Stomach smooth muscle (tissue), 2 donors: ENCODE results near the gene CAMK2B.

Experiments used
- H3K27ac ChIP-seq: one replicate; pipeline ENCODE4 v1.7.0; 2013; ENCODE audit warnings: mild to moderate bottlenecking, low read length, inconsistent platforms
- H3K27me3 ChIP-seq, 2 donors: one replicate each; pipeline ENCODE4 v1.7.0; 2013; ENCODE audit warnings: low read length in 2 of 2; ENCODE audit not compliant: insufficient read depth in 2 of 2, control insufficient read depth in 1 of 2
- H3K36me3 ChIP-seq, 2 donors: one replicate each; pipeline ENCODE4 v1.7.0; 2013; ENCODE audit warnings: low read length in 2 of 2; ENCODE audit not compliant: control insufficient read depth in 2 of 2, insufficient read depth in 2 of 2
- H3K4me1 ChIP-seq: one replicate; pipeline ENCODE4 v1.7.0; 2013; ENCODE audit warnings: low read length; ENCODE audit not compliant: control insufficient read depth, insufficient read depth
- H3K4me3 ChIP-seq, 2 donors: one replicate each; pipeline ENCODE4 v1.7.0; 2013; ENCODE audit warnings: low read length in 2 of 2
- H3K9ac ChIP-seq, 2 donors: one replicate each; pipeline ENCODE4 v1.7.0; 2013; ENCODE audit warnings: low read length in 2 of 2, mild to moderate bottlenecking in 1 of 2
- H3K9me3 ChIP-seq, 2 donors: one replicate each; pipeline ENCODE4 v1.7.0; 2013; ENCODE audit warnings: low read length in 2 of 2; ENCODE audit not compliant: control insufficient read depth in 2 of 2
- donor health status: healthy.
- donor health status: Pancreatic carcinoma.

CAMK2B gene

GRCh38 chr7:44272456-44272855 lies 52.9 kb downstream of the CAMK2B start:
- H3K4me3 ChIP-seq, result no peak overlapping the region
- no peak overlapping the region for H3K27ac ChIP-seq
- peaks cover 3 to 9% of the 10 kb centered on the region in 2 donors for H3K27me3 ChIP-seq
- no peak overlapping the region for H3K9ac ChIP-seq
- no peaks in the 10 kb centered on the region for H3K9me3 ChIP-seq
- H3K4me1 ChIP-seq, result no peaks in the 10 kb centered on the region
- no peaks in the 10 kb centered on the region for H3K36me3 ChIP-seq

- Histone ChIP-seq H3K9me3 (no peaks in the 10 kb centered on the region), H3K27me3 (peaks cover 4 to 5% of the 10 kb centered on the region in 2 donors), H3K36me3 (no peaks in the 10 kb centered on the region), H3K27ac (no peak overlapping the region), H3K4me3 (no peak overlapping the region), H3K4me1 (no peaks in the 10 kb centered on the region), H3K9ac (no peak overlapping the region)
Observed at GRCh38 chr7:44269943-44270493, 55.4 kb downstream of the CAMK2B start.

- Histone ChIP-seq H3K27ac (no peak overlapping the region), H3K4me1 (no peaks in the 10 kb centered on the region)
Observed at GRCh38 chr7:44269417-44269816, 56.0 kb downstream of the CAMK2B start.

GRCh38 chr7:44268671-44269070 lies 56.7 kb downstream of the CAMK2B start:
- H3K9me3 ChIP-seq, result no peaks in the 10 kb centered on the region
- no peak overlapping the region for H3K4me3 ChIP-seq
- no peak overlapping the region for H3K9ac ChIP-seq
- H3K27me3 ChIP-seq, result peaks cover 4 to 8% of the 10 kb centered on the region in 2 donors
- H3K36me3 ChIP-seq, result no peaks in the 10 kb centered on the region
- no peaks in the 10 kb centered on the region for H3K4me1 ChIP-seq
- H3K27ac ChIP-seq, result no peak overlapping the region

More at GRCh38 chr7:44269417-44269816, 56.0 kb downstream of the CAMK2B start:
- H3K4me3 ChIP-seq, result no peak overlapping the region
- no peaks in the 10 kb centered on the region for H3K36me3 ChIP-seq
- no peak overlapping the region for H3K9ac ChIP-seq
- no peaks in the 10 kb centered on the region for H3K9me3 ChIP-seq
- H3K27me3 ChIP-seq, result peaks cover 4 to 7% of the 10 kb centered on the region in 2 donors

GRCh38 chr7:44267719-44268421 lies 57.5 kb downstream of the CAMK2B start:
- H3K36me3 ChIP-seq, result no peaks in the 10 kb centered on the region
- no peaks in the 10 kb centered on the region for H3K4me1 ChIP-seq
- no peak overlapping the region for H3K4me3 ChIP-seq
- H3K27me3 ChIP-seq, result peaks cover 4 to 8% of the 10 kb centered on the region in 2 donors
- H3K27ac ChIP-seq, result no peak overlapping the region
- H3K9me3 ChIP-seq, result no peaks in the 10 kb centered on the region
- H3K9ac ChIP-seq, result no peak overlapping the region

- H3K36me3 ChIP-seq, result no peaks in the 10 kb centered on the region
- no peaks in the 10 kb centered on the region for H3K4me1 ChIP-seq
- H3K4me3 ChIP-seq, result no peak overlapping the region
- peaks cover 4 to 8% of the 10 kb centered on the region in 2 donors for H3K27me3 ChIP-seq
- H3K9me3 ChIP-seq, result no peaks in the 10 kb centered on the region
- H3K9ac ChIP-seq, result no peak overlapping the region
- no peak overlapping the region for H3K27ac ChIP-seq
Observed at GRCh38 chr7:44267178-44267577, 58.2 kb downstream of the CAMK2B start.

GRCh38 chr7:44266526-44266925 lies 58.9 kb downstream of the CAMK2B start:
- H3K4me1 ChIP-seq, result no peaks in the 10 kb centered on the region
- no peaks in the 10 kb centered on the region for H3K36me3 ChIP-seq
- no peaks in the 10 kb centered on the region for H3K9me3 ChIP-seq
- no peak overlapping the region for H3K27ac ChIP-seq
- H3K27me3 ChIP-seq, result peaks cover 4 to 8% of the 10 kb centered on the region in 2 donors
- no peak overlapping the region for H3K9ac ChIP-seq
- H3K4me3 ChIP-seq, result no peak overlapping the region

- no peaks in the 10 kb centered on the region for H3K9me3 ChIP-seq
- H3K4me3 ChIP-seq, result no peak overlapping the region
- no peak overlapping the region for H3K27ac ChIP-seq
- no peaks in the 10 kb centered on the region for H3K4me1 ChIP-seq
- peaks cover 4 to 8% of the 10 kb centered on the region in 2 donors for H3K27me3 ChIP-seq
- no peak overlapping the region for H3K9ac ChIP-seq
- no peaks in the 10 kb centered on the region for H3K36me3 ChIP-seq
Observed at GRCh38 chr7:44265728-44266127, 59.7 kb downstream of the CAMK2B start.

- H3K27me3 ChIP-seq, result peaks cover 4 to 8% of the 10 kb centered on the region in 2 donors
- no peak overlapping the region for H3K27ac ChIP-seq
- peaks cover 8% of the 10 kb centered on the region for H3K4me1 ChIP-seq
- H3K4me3 ChIP-seq, result no peak overlapping the region
- no peaks in the 10 kb centered on the region for H3K36me3 ChIP-seq
- H3K9me3 ChIP-seq, result no peaks in the 10 kb centered on the region
- H3K9ac ChIP-seq, result no peak overlapping the region
Observed at GRCh38 chr7:44264221-44264931, 61.0 kb downstream of the CAMK2B start.

- Histone ChIP-seq H3K36me3 (no peaks in the 10 kb centered on the region), H3K27me3 (peaks cover 2 to 4% of the 10 kb centered on the region in 2 donors), H3K9ac (no peak overlapping the region), H3K4me3 (no peak overlapping the region), H3K9me3 (no peaks in the 10 kb centered on the region), H3K4me1 (peaks cover 17% of the 10 kb centered on the region), H3K27ac (no peak overlapping the region)
Observed at GRCh38 chr7:44263326-44264082, 61.9 kb downstream of the CAMK2B start.
